ENCODE data around the gene ARL6IP4. TPM values are rescaled to one million over a fixed set of nuclear protein-coding genes. Genes with fewer than 3 reads are reported as not detected.

ARL6IP4 gene
- total and polyA plus RNA-seq, 10 of the 15 experiments (the other 5 are each of a cell fraction or from before 2014, with no cell fraction given): 2.5 to 320 (median 188) TPM

DNA sequence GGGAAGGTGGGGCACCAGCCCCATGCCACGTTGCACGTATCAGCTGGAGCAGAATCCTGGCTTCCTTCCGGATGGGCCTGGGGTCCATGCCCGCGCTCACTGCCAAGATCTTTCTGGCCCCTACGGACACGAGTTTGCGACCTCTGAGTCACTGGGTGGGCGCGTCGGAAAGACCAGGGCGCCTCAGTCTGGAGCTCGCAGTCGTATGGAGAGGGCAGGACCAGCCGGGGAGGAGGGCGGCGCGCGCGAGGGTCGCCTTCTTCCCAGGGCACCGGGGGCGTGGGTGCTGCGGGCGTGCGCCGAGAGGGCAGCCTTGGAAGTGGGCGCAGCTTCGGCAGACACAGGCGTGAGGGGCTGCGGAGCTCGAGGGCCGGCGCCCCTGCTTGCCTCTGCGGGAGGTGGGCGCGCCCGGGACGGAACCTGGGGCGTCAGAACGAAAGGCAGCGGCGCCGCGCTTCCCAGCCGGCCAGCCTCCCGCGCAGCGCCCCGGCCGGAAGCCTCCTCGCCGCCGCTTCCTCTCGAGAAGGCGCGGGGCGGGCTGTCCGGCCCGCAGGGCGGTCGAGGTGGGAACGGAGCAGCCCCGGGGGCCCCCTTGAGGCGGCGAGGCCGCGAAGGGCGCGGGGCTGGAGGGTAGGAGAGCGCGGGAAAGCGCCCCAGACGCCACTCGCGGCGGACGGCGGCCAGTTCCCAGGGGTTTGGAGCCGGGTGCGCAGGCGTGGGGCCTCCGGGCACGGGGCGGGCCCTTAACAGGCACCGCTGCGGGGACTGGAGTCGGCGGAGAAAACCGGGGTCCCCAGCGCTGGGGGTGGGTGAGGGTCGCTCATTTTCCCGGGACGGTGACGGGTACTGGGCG, at the start of gene ARL6IP4 (continued):
- TF ChIP-seq ZBED1 (IDR thresholded peaks at IDR 0.05; ENCODE audit: borderline replicate concordance) (no peak), TCF3 (IDR thresholded peaks at IDR 0.05; ENCODE audit: borderline replicate concordance, insufficient read depth, low read depth, low read length) (peak; percentile 72; the same call in 1 of the 2 replicates), CTCF (IDR thresholded peaks at IDR 0.05 in 2 of 3, conservative IDR thresholded peaks at IDR 0.05 in 1 of 3; ENCODE audit: control insufficient read depth in 2 of 3, extremely low read depth in 1 of 3, insufficient read depth in 1 of 3, low read depth in 3 of 3, low read length in 3 of 3) (0 out of 6 replicates have a peak, but pooled peaks of 1 of the 3 experiments have one; percentile 5), CBFB (IDR thresholded peaks at IDR 0.05; ENCODE audit: low read depth) (no peak), PML (IDR thresholded peaks at IDR 0.05; ENCODE audit: low read length) (no peak; the same call in 1 of the 2 replicates), CHD2 (IDR thresholded peaks at IDR 0.05; ENCODE audit: borderline replicate concordance, low read depth, low read length) (peak; percentile 51; the same call in 1 of the 2 replicates), RELA (IDR thresholded peaks at IDR 0.05; ENCODE audit: borderline replicate concordance, partially characterized antibody) (no peak), CHD4 (IDR thresholded peaks at IDR 0.05) (no peak), RB1 (IDR thresholded peaks at IDR 0.05; ENCODE audit: borderline replicate concordance) (peak; percentile 96), ATF2 (IDR thresholded peaks at IDR 0.05; ENCODE audit: low read length) (no peak), SMAD5 (IDR thresholded peaks at IDR 0.05; ENCODE audit: low read depth) (no peak), RBBP5 (conservative IDR thresholded peaks at IDR 0.05) (no peak), SIX5 (IDR thresholded peaks at IDR 0.05; ENCODE audit: low read depth, low read length, severe bottlenecking) (peak; percentile 62), JUND (IDR thresholded peaks at IDR 0.05; ENCODE audit: low read depth, low read length) (no peak), LARP7 (IDR thresholded peaks at IDR 0.05) (peak; percentile 92), SIN3A (IDR thresholded peaks at IDR 0.05; ENCODE audit: low read depth, low read length) (no peak; the same call in 1 of the 2 replicates), MEF2A (IDR thresholded peaks at IDR 0.05; ENCODE audit: insufficient read depth, low read depth, low read length) (no peak), KAT2A (conservative IDR thresholded peaks at IDR 0.05; ENCODE audit: control insufficient read depth, low read depth, low read length) (no peak), SMAD1 (IDR thresholded peaks at IDR 0.05; ENCODE audit: low read depth, partially characterized antibody) (no peak), MTA3 (IDR thresholded peaks at IDR 0.05; ENCODE audit: borderline replicate concordance, low read length) (no peak), ZNF274 (IDR thresholded peaks at IDR 0.05; ENCODE audit: insufficient read depth, insufficient read length) (no peak)
- TF ChIP-seq, protein P1, sequence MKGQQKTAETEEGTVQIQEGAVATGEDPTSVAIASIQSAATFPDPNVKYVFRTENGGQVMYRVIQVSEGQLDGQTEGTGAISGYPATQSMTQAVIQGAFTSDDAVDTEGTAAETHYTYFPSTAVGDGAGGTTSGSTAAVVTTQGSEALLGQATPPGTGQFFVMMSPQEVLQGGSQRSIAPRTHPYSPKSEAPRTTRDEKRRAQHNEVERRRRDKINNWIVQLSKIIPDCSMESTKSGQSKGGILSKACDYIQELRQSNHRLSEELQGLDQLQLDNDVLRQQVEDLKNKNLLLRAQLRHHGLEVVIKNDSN (IDR thresholded peaks at IDR 0.05; ENCODE audit: borderline replicate concordance, extremely low read length, insufficient read depth, low read depth, low read length): no peak
- TF ChIP-seq, protein P2, sequence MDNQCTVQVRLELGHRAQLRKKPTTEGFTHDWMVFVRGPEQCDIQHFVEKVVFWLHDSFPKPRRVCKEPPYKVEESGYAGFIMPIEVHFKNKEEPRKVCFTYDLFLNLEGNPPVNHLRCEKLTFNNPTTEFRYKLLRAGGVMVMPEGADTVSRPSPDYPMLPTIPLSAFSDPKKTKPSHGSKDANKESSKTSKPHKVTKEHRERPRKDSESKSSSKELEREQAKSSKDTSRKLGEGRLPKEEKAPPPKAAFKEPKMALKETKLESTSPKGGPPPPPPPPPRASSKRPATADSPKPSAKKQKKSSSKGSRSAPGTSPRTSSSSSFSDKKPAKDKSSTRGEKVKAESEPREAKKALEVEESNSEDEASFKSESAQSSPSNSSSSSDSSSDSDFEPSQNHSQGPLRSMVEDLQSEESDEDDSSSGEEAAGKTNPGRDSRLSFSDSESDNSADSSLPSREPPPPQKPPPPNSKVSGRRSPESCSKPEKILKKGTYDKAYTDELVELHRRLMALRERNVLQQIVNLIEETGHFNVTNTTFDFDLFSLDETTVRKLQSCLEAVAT (IDR thresholded peaks at IDR 0.05): no peak

Data from GM12878 (cell line).